Ascending aorta (tissue), 2 donors: Measurements from ENCODE around the gene PDZRN3. TPM values are rescaled to one million over a fixed set of nuclear protein-coding genes. Genes with fewer than 3 reads are reported as not detected.
"Not testable (repeated sequence)": the region's sequence is repeated elsewhere in the genome, so short reads cannot be mapped to it uniquely, and the experiment has no call there.

Source experiments
- DNase-seq, 2 donors: peaks; one replicate each; pipeline ENCODE4 v3.0.0-alpha.2; 2019; ENCODE audit warnings: low spot score in 2 of 2
- H3K27ac ChIP-seq, 2 donors: fragments of 200-600 bp; sonication (generic); one replicate each; pipeline ENCODE4 v1.5.1; 2016 to 2017; ENCODE audit warnings: mild to moderate bottlenecking in 1 of 2
- H3K27me3 ChIP-seq: fragments of 200-600 bp; sonication (generic); one replicate; pipeline ENCODE4 v1.5.1; 2017
- H3K36me3 ChIP-seq, 2 donors: fragments of 200-600 bp; sonication (generic); one replicate each; pipeline ENCODE4 v1.5.1; 2016
- H3K4me1 ChIP-seq, 2 donors: fragments of 200-600 bp; sonication (generic); one replicate each; pipeline ENCODE4 v1.5.1; 2016 to 2017; ENCODE audit warnings: mild to moderate bottlenecking in 1 of 2
- H3K4me3 ChIP-seq, 2 donors: fragments of 200-600 bp; sonication (generic); one replicate each; pipeline ENCODE4 v1.5.1; 2016 to 2017; ENCODE audit warnings: mild to moderate bottlenecking in 1 of 2
- H3K9me3 ChIP-seq, 2 donors: fragments of 200-600 bp; sonication (generic); one replicate each; pipeline ENCODE4 v1.5.1; 2016
- intact Hi-C: fragments of 100-400 bp; cut with DNase I; formaldehyde crosslinking; loops from one replicate; pipeline ENCODE4 v1.15.1; 2023
- total RNA-seq: library from RNA; depleted of rRNA; stranded (reverse); fragments of >200 nt; gene quantifications from one replicate; pipeline ENCODE4 v1.1.0, GENCODE V29; 2016
- TF ChIP-seq, protein P1 (sequence below), 3 experiments: fragments of 200-600 bp in 2 of 3; fragments of 450-650 bp in 1 of 3; sonication (generic) in 2 of 3; IDR thresholded peaks; one replicate each; pipeline ENCODE4 v1.5.1; 2016 to 2019; ENCODE audit warnings: antibody characterized with exemption in 3 of 3, mild to moderate bottlenecking in 1 of 3, moderate library complexity in 1 of 3

PDZRN3 gene
- total RNA-seq, 1 donor from 2014 or later, result 71.9 TPM

- peak overlapping the region; percentile 14 to 26 for H3K4me3 ChIP-seq
- TF ChIP-seq, protein P1, sequence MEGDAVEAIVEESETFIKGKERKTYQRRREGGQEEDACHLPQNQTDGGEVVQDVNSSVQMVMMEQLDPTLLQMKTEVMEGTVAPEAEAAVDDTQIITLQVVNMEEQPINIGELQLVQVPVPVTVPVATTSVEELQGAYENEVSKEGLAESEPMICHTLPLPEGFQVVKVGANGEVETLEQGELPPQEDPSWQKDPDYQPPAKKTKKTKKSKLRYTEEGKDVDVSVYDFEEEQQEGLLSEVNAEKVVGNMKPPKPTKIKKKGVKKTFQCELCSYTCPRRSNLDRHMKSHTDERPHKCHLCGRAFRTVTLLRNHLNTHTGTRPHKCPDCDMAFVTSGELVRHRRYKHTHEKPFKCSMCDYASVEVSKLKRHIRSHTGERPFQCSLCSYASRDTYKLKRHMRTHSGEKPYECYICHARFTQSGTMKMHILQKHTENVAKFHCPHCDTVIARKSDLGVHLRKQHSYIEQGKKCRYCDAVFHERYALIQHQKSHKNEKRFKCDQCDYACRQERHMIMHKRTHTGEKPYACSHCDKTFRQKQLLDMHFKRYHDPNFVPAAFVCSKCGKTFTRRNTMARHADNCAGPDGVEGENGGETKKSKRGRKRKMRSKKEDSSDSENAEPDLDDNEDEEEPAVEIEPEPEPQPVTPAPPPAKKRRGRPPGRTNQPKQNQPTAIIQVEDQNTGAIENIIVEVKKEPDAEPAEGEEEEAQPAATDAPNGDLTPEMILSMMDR (IDR thresholded peaks at IDR 0.05), result no peak
- H3K36me3 ChIP-seq, result no peaks in the 10 kb centered on the region
- H3K4me1 ChIP-seq, result peaks cover 3 to 9% of the 10 kb centered on the region in 2 donors
- no peak for DNase-seq
- peak overlapping the region; percentile 47 to 50 for H3K27ac ChIP-seq
- H3K9me3 ChIP-seq, result no peaks in the 10 kb centered on the region
- intact Hi-C loops, result loop anchor here (5.0 kb wide), 1 partner anchor 51 kb away; the partner anchor contains the start of gene PDZRN3
- no peaks in the 10 kb centered on the region for H3K27me3 ChIP-seq
Observed at GRCh38 chr3:73571238-73571794, 53.4 kb downstream of the PDZRN3 start.

- intact Hi-C loops, result no loop called here
- H3K36me3 ChIP-seq, result no peaks in the 10 kb centered on the region
- H3K4me3 ChIP-seq, result no peak overlapping the region
- H3K27me3 ChIP-seq, result no peaks in the 10 kb centered on the region
- no peaks in the 10 kb centered on the region for H3K9me3 ChIP-seq
- H3K4me1 ChIP-seq, result peaks cover 3 to 8% of the 10 kb centered on the region in 2 donors
- no peak overlapping the region for H3K27ac ChIP-seq
- DNase-seq, result no peak
- TF ChIP-seq, protein P1 (IDR thresholded peaks at IDR 0.05), result no peak
Observed at GRCh38 chr3:73569246-73569760, 55.4 kb downstream of the PDZRN3 start.

- Histone ChIP-seq H3K36me3 (no peaks in the 10 kb centered on the region), H3K27ac (peak overlapping the region in 1 of 2 donors; percentile 4), H3K27me3 (no peaks in the 10 kb centered on the region), H3K4me3 (no peak overlapping the region), H3K4me1 (peaks cover 3 to 13% of the 10 kb centered on the region in 2 donors), H3K9me3 (no peaks in the 10 kb centered on the region)
- intact Hi-C loops, result no loop called here
- TF ChIP-seq, protein P1 (IDR thresholded peaks at IDR 0.05), result no peak
- DNase-seq, result no peak
Observed at GRCh38 chr3:73568371-73568862, 56.3 kb downstream of the PDZRN3 start.

GRCh38 chr3:73565374-73565773 lies 59.4 kb downstream of the PDZRN3 start:
- peaks cover 6 to 19% of the 10 kb centered on the region in 2 donors for H3K4me1 ChIP-seq
- H3K36me3 ChIP-seq, H3K27ac ChIP-seq, H3K9me3 ChIP-seq, DNase-seq, intact Hi-C loops, H3K4me3 ChIP-seq, H3K27me3 ChIP-seq: not testable (repeated sequence)

DNA sequence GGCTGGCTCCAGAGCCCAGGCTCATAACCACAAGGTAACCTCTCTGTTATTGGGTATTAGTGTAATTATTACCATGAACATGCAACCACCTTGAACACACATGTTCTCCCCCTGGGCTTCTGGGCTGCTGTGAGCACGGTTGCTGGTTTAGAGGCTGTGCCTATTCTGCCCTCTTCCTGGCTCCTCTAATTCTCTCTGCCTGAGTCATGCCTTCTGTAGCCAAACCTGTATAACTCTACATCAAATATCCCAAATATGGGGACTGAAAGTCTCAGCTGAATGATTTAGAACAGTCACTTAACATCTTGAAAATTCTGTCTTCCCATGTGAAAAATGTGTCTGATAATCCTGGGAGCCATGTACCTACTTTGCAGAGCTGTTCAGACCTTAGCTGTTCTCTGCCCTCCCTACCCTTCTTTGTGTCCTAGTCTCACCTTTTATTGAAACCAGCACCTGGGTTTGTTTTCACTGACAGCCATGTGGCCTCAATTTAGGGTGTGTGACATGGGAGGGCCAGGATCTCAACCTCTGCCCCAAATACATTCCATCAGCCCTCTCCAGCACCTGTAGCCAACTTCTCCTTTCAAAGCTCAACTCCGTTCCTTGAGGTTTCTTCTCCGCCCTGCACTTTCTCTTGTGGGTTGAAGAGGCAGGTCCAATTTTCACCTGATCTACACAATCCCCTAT lies 60.7 kb downstream of the PDZRN3 start:
- peak overlapping the region; percentile 57 to 60 for H3K27ac ChIP-seq
- no peaks in the 10 kb centered on the region for H3K36me3 ChIP-seq
- no peak for DNase-seq
- H3K4me1 ChIP-seq, result peaks cover 6 to 23% of the 10 kb centered on the region in 2 donors
- H3K4me3 ChIP-seq, result no peak overlapping the region
- H3K9me3 ChIP-seq, result no peaks in the 10 kb centered on the region
- H3K27me3 ChIP-seq, result no peaks in the 10 kb centered on the region
- TF ChIP-seq, protein P1 (IDR thresholded peaks at IDR 0.05), result no peak
- intact Hi-C loops, result loop anchor here (5.0 kb wide), 1 partner anchor 42 kb away; no protein-coding TSS in a partner anchor

DNA sequence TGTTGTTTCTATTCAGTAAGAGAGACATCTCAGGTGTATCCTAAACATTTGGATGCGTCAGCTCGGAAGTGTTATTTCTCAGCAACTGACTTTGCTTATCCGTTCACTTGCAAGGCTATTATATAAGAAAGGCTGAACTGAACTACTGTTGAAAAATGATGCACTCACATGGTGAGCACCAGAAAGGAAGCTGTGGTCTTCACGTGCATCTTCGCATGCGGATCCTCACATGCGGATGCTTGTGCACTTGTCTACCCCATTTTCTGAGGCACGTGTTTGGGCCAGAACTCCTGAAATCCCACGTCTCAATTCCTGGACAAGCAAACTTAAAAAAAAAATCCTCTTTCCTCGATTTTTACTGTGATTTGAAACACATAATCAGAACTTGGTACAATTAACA lies 63.2 kb downstream of the PDZRN3 start:
- Histone ChIP-seq H3K4me3 (no peak overlapping the region), H3K36me3 (no peaks in the 10 kb centered on the region), H3K4me1 (peaks cover 4 to 37% of the 10 kb centered on the region in 2 donors), H3K9me3 (no peaks in the 10 kb centered on the region), H3K27ac (peak overlapping the region in 1 of 2 donors; percentile 40), H3K27me3 (no peaks in the 10 kb centered on the region)
- TF ChIP-seq, protein P1 (IDR thresholded peaks at IDR 0.05), result no peak
- DNase-seq, result no peak
- intact Hi-C loops, result loop anchor here (5.0 kb wide), 1 partner anchor 39 kb away; no protein-coding TSS in a partner anchor
